Activated CD4-positive, alpha-beta T cell treated with anti-CD3 and anti-CD28 coated beads, Interleukin-2, amount 50 U/mL, for 48 hours (primary cell): ENCODE measurements around the gene PLXNA3.

Experiments
- DNase-seq, 2 experiments: peaks; one replicate each; pipeline ENCODE4 v3.0.0-alpha.2; 2020

PLXNA3 gene

GRCh38 chrX:154460326-154460725 lies 2.2 kb downstream of the PLXNA3 start:
- DNase-seq: no peak

- no peak for DNase-seq
Measured at GRCh38 chrX:154462396-154462795, 4.3 kb downstream of the PLXNA3 start.

GRCh38 chrX:154463611-154464220 lies 5.6 kb downstream of the PLXNA3 start:
- DNase-seq: no peak

- no peak for DNase-seq
Measured at GRCh38 chrX:154464806-154465365, 6.8 kb downstream of the PLXNA3 start.

- DNase-seq: no peak
Measured at GRCh38 chrX:154465601-154466000, 7.5 kb downstream of the PLXNA3 start.

GRCh38 chrX:154466036-154466435 lies 8.0 kb downstream of the PLXNA3 start:
- no peak for DNase-seq

- no peak for DNase-seq
Measured at GRCh38 chrX:154466907-154467306, 8.8 kb downstream of the PLXNA3 start.

- DNase-seq: no peak
Measured at GRCh38 chrX:154467556-154467955, 9.5 kb downstream of the PLXNA3 start.

GRCh38 chrX:154468217-154468616 lies 10.1 kb downstream of the PLXNA3 start:
- DNase-seq: no peak

- DNase-seq: no peak
Measured at GRCh38 chrX:154469114-154469513, 11.0 kb downstream of the PLXNA3 start.

GRCh38 chrX:154469880-154470279 lies 11.8 kb downstream of the PLXNA3 start:
- no peak for DNase-seq

- no peak for DNase-seq
Measured at GRCh38 chrX:154470434-154470833, 12.4 kb downstream of the PLXNA3 start.

GRCh38 chrX:154470914-154471568 lies 13.0 kb downstream of the PLXNA3 start:
- DNase-seq: no peak

GRCh38 chrX:154471839-154472684 lies 14.0 kb downstream of the PLXNA3 start:
- DNase-seq: no peak

- DNase-seq: no peak
Measured at GRCh38 chrX:154472685-154473632, 14.9 kb downstream of the PLXNA3 start.

GRCh38 chrX:154473683-154474082 lies 15.6 kb downstream of the PLXNA3 start:
- DNase-seq: no peak

- DNase-seq: no peak
Measured at GRCh38 chrX:154476821-154477220, 18.7 kb downstream of the PLXNA3 start.

GRCh38 chrX:154477891-154478477 lies 19.9 kb downstream of the PLXNA3 start:
- DNase-seq: no peak

- peak; percentile 95 for DNase-seq
Measured at GRCh38 chrX:154478728-154479622, 20.9 kb downstream of the PLXNA3 start, which contains the start of gene LAGE3. Gene LAGE3, minus strand, starts transcription at chrX:154479281. Its CDS starts 366 bp downstream, at chrX:154478915.

GRCh38 chrX:154481195-154481594 lies 23.1 kb downstream of the PLXNA3 start:
- DNase-seq: no peak
